ENCODE results near the gene TSPYL1.
"Not testable (repeated sequence)": the region's sequence is repeated elsewhere in the genome, so short reads cannot be mapped to it uniquely, and the experiment has no call there.

TSPYL1 gene

GRCh38 chr6:116298273-116298672, 18.5 kb upstream of the TSPYL1 start:
- no peak for DNase-seq (ENCODE audit: low read depth, low spot score)

DNA sequence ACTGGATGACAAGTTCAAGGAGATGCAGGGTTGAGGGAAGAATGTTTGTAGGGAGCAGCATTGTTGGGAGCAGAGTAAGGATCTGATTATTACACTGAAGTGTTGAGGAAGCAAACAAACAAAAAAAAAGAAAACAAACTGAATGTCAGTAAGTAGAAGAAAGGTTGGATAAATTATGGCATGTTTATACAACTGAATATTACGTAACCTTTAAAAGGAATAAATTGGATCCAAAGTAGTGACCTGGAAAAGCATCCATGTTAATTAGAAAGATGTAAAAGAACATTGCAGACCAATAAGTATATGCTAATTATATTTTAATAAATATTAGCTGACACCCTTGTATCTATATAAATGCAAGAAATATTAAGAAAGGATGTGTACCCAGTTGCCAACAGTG, 12.8 kb upstream of the TSPYL1 start:
- no peak for DNase-seq (ENCODE audit: low read depth, low spot score)

DNA sequence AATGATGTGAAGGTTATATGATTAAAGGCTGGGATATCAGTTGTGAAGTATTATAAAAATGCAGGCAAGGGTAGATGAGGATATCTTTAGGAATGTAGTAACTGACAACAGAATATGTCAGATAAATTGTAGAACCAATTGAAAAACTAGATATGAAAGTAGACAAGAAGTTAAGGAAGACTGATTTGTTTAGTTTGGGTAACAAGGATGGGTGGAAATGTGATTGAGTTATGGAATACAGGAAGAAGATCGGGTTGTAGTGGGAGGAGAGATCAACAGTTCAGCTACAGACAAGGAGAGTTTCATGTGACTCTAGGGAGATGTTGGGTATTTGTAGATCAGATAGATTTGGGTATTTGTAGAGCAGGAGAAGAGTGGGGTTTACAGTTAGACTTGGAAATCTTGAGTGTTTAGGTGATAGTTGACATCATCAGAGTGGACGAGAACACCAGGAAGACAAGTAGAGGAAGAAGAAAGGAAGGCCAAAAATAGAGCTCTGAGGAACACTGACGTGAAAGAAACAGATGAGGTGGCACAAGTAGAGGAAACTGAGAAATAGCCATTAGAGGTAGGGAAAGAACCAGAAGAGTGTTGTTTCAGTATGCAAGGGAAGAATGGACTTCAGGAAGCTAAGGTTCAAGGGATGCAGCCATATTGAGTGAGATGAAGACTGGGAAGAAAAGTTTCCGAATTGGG, 12.1 kb upstream of the TSPYL1 start:
- no peak for DNase-seq (ENCODE audit: low read depth, low spot score)

DNA sequence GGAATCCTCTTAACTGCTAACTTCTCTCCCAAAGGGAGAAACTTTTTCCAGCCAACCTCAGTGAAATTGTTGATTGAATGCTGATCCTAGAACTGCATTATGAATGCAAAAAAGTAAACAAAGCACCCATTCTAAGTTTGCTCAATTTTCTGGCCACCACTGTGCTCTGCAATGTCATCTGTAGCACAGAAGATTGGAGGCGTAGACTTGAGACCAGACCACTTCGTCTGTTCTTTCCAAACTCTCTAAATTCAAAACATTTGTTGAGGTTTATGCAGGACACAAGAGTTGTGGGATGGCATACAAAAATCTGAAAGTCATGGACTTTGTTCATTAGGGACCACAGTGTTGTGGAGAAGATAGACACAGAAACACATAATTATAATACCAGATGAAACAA, 11.1 kb upstream of the TSPYL1 start:
- DNase-seq (ENCODE audit: low read depth, low spot score): no peak

DNA sequence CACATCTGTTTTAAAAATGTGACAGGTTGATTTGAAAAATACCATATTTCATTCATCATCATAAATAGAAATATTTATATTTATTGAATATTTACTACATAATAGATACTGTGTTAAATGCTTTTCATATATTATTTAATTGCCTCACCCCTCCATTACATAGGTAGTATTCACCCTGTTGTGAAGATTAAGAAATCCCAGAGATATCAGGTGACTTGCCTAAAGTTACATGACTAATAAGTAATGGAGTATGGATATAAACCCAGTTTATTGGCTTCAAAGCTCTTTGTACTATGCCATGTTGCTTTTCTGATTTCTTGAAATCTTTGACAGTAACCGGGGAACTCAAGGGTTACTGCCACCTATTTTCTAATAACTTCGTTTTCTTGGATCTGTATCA, 10.1 kb upstream of the TSPYL1 start:
- no peak for DNase-seq (ENCODE audit: low read depth, low spot score)

DNA sequence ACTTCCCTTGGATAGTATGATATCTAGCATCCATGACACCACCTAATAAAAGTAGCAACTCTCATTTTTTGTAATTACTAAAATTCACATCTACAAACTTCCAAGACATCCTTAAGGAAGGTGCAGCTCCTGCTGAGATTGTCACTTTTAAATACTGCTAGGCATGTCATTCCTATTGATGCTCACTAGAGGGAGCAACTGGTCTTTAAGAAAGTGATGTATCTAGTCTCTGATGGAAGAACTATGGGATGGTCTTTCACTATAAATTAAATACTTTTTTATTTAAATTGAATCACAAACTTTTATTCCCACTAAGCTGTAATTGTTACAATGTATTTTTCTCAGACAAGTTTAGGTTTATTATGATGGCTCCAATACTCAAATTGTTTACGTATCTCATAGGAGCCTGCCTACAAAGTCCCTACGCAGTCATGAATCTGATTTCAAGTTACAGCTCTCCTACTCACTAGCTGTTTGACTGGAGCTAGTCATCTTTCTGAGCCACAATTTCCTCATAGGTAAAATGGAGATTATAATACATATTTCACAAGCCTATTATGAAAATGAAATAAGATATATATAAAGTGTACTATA, 8.1 kb upstream of the TSPYL1 start:
- no peak for DNase-seq (ENCODE audit: low read depth, low spot score)

- no peak for DNase-seq (ENCODE audit: low read depth, low spot score)
Observed at GRCh38 chr6:116286773-116287358, 7.1 kb upstream of the TSPYL1 start.

- DNase-seq (ENCODE audit: low read depth, low spot score): not testable (repeated sequence)
Observed at GRCh38 chr6:116284984-116285383, 5.3 kb upstream of the TSPYL1 start.

- DNase-seq (ENCODE audit: low read depth, low spot score): no peak
Observed at GRCh38 chr6:116283191-116283590, 3.5 kb upstream of the TSPYL1 start.

- DNase-seq (ENCODE audit: low read depth, low spot score): no peak
Observed at GRCh38 chr6:116282698-116283097, 3.0 kb upstream of the TSPYL1 start.

- DNase-seq (ENCODE audit: low read depth, low spot score): no peak
Observed at GRCh38 chr6:116280933-116281316, 1.2 kb upstream of the TSPYL1 start.

DNA sequence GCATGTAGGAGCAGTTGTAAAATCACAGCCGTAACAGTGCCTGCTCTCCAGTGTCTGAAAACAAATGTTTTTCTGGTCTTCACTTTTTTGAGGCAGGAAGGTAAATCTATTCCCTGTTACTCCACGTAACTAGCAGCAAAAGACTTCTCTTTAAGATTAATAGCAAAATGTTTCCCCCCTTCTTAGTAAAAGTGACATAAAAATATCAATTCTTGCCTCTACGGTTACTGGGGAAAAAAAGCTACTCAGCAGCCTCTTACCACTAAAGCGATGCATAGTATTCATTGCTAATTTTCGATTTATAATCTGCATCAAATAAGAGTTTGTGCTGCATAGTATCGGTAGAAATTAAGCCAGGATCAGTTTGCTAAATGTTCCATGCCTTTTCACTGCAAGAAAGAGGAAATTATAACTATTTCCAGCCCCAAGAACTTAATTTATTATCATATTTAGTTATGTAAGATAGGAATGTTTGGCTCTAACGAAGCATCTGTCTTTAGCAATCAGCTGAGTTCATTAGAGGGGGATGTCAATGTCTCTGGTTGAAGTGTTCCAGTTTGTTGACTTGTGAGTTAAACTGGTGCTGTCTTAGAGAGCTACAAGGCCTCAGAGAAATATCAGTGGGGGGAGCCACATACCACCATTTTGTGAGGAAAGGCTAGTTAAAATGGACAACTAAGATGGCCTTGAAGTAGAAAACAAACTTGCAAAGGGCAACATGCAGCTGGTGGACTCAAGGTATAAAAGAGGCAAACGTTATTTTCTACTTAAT, 617 bp upstream of the TSPYL1 start:
- DNase-seq (ENCODE audit: low read depth, low spot score): no peak

- no peak for DNase-seq (ENCODE audit: low read depth, low spot score)
Observed at GRCh38 chr6:116278854-116279231, 887 bp downstream of the TSPYL1 start.

DNA sequence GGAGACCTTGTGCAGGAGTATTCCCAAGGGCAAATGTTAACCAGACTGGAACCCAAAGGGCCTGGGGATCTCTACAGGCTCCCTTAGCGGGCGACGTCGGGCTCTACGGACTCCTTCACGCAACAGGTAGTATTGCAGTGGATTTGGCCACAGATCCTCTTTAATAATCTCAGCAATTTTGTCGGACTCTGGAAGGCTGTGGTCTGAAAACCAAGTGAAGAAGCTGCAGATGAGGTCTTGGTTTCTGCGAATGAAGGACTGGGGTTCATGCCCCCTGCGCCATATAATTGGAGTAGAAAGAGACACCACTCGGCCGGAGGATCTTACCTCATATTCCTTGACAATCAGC, 1.3 kb downstream of the TSPYL1 start:
- DNase-seq (ENCODE audit: low read depth, low spot score): no peak

GRCh38 chr6:116277124-116277523, 2.6 kb downstream of the TSPYL1 start:
- DNase-seq (ENCODE audit: low read depth, low spot score): no peak

DNA sequence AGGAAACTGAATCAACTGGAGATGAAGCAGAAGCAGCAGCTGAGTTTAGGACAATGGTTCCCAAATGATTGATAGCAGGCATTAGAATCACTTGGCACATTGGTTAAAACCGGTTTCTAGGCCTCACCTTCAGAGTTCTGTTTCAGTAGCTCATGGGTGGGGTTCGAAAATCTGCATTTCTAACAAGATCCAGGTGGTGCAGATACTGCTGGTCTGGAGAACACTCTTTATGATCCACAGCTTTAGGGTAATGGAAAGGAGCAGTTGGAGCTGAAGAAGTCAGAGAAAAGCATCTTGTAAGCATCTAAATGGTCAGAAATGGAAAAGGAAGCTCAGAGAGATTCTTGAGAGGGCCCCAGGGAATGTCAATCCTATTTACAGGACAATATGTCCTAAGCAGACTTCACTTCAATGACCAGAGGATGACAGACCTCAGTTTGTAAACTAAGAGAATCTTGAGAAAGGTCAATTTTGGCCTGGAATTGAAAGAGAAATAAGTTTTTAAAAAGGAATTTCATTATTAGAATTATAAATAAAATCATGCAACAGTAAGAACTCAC, 8.5 kb downstream of the TSPYL1 start:
- no peak for DNase-seq (ENCODE audit: low read depth, low spot score)

- no peak for DNase-seq (ENCODE audit: low read depth, low spot score)
Observed at GRCh38 chr6:116268589-116269293, 11.0 kb downstream of the TSPYL1 start.

DNA sequence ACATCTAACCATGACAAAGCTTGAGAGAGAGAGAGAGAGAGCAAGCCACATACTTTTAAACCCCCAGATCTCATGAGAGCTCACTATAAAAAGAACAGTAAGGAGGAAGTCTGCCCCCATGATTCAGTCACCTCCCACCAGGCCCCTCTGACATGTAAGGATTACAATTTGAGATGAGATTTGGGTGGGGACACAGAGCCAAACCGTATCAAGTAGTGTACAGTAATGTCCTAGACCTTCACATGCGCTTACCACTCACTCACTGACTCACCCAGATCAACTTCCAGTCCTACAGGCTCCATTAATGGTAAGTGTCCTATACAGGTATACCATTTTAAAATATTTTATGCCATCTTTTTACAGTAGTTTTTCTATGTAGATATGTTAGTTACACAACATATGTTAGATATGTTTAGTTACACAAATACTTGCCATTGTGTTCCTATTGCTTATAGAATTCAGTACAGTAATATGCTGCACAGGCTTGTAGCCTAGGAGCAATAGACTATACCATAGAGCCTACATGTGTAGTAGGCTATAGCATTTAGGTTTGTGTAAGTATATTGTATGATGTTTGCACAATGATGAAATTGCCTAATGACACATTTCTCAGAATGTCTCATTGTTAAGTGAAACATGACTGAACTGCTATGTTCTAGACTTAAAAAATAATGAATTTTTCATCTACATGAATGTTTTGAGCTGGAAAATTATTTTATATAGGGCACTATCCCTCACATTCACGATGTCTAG, 11.7 kb downstream of the TSPYL1 start:
- no peak for DNase-seq (ENCODE audit: low read depth, low spot score)

GRCh38 chr6:116266803-116267202, 12.9 kb downstream of the TSPYL1 start:
- no peak for DNase-seq (ENCODE audit: low read depth, low spot score)

DNA sequence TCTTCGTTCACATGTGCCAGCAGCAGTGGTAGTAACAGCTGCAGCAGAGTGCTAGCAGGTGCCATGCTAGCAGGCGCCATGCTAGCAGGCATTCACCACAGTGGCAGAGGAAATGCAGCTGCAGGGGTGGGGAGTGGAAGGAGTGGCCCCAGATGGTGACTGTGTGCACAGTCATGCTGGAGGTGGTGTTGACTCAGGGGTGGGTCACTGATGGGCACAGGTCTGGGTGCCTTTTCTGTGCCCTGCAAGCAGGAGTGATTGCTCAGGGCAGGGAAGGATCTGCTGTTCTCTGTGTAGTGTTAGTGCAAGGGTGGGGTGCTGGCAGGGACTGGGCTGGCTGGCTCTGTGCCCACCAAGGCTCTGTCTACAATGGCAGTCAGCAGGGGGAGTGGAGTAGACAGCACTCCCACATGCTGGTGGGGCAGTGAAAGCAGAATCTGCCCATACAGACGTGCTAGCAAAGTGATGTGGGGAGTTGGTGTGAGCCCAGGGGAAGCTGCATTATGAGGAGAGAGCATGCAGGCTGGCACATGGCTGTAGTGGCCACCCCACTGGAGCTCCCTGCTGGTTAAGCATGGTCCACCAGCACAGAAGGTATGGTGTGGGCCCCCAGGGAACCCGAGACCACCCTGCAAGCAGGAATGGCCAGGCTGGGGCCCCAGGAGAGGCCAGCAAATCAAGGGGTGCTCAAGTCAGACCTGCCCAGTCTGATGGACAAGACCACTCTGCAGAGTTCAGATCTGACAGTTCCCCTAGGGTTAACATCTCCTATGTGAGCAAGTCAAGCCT, 14.5 kb downstream of the TSPYL1 start:
- DNase-seq (ENCODE audit: low read depth, low spot score): no peak

All from iPS DF 19.7 (cell line).